GM12878 (cell line): Measurements from ENCODE around the gene USP4. TPM values are rescaled to one million over a fixed set of nuclear protein-coding genes. Genes with fewer than 3 reads are reported as not detected.

Experiments used
- ATAC-seq: fragments of 200-7000 bp; cut with Tn5 transposase; 3 replicates; pipeline ENCODE4 v1.9.1; 2020; ENCODE audit warnings: mild to moderate bottlenecking, moderate library complexity
- BruUV-seq: library from RNA; stranded (reverse); fragments of 400-500 nt; replicated peaks from 2 replicates; lab custom pipeline; 2021; lab: Mats Ljungman, UMichigan
- CTCF ChIA-PET: fragments of 300-600 bp; sonication (Branson Sonifier 250); formaldehyde crosslinking; extraction: SDS; loops from one replicate; lab custom pipeline; 2021; ENCODE audit warnings: inconsistent platforms; lab: Yijun Ruan, JAX
- POLR2A ChIA-PET: fragments of 350-600 bp; formaldehyde crosslinking; extraction: SDS; loops from one replicate; lab custom pipeline; 2021; ENCODE audit warnings: inconsistent platforms; lab: Charles Lee
- RAD21 ChIA-PET: fragments of 300-600 bp; sonication (Branson Sonifier 250); formaldehyde crosslinking; loops from one replicate; lab custom pipeline; 2023; ENCODE audit warnings: antibody characterized with exemption; ENCODE audit not compliant: unreplicated experiment; lab: Charles Lee
- SMC1A ChIA-PET: fragments of 300-600 bp; sonication (Branson Sonifier 250); formaldehyde crosslinking; loops from one replicate; lab custom pipeline; 2023; ENCODE audit not compliant: unreplicated experiment, uncharacterized antibody; lab: Charles Lee
- DNase-seq: peaks from one replicate; pipeline ENCODE4 v3.0.0-alpha.2; 2011; ENCODE audit warnings: low read depth, low spot score
- FAIRE-seq: peaks from 3 replicates; lab custom pipeline; 2011; peaks lifted over from hg19 to GRCh38; lab: Jason Lieb, UNC
- H2AFZ ChIP-seq: 2 replicates; pipeline ENCODE4 v1.6.0; 2011; ENCODE audit warnings: low read depth, low read length, control low read depth; ENCODE audit not compliant: control insufficient read depth
- H3K27ac ChIP-seq: 2 replicates; pipeline ENCODE4 v1.5.1; 2011; ENCODE audit warnings: control low read depth; ENCODE audit not compliant: control insufficient read depth, insufficient read depth
- H3K27me3 ChIP-seq, 2 experiments: replicated peaks in 1 of 2; 2 replicates each; pipeline versions ENCODE4 v1.6.0 to v1.6.1; 2011; ENCODE audit warnings: low read length in 1 of 2; ENCODE audit not compliant: control insufficient read depth in 2 of 2, insufficient read depth in 2 of 2
- H3K36me3 ChIP-seq, 2 experiments: 2 replicates each; pipeline ENCODE4 v1.5.1; 2011; ENCODE audit warnings: low read length in 1 of 2; ENCODE audit not compliant: control insufficient read depth in 2 of 2, insufficient read depth in 2 of 2
- H3K4me1 ChIP-seq: 2 replicates; pipeline ENCODE4 v1.6.1; 2011; ENCODE audit warnings: mild to moderate bottlenecking, low read length, moderate library complexity, mixed read lengths; ENCODE audit not compliant: control insufficient read depth, insufficient read depth
- H3K4me2 ChIP-seq: 2 replicates; pipeline ENCODE4 v1.6.0; 2011; ENCODE audit warnings: control low read depth; ENCODE audit not compliant: control insufficient read depth, insufficient read depth
- H3K4me3 ChIP-seq: fragments of 200-600 bp; sonication (generic); 2 replicates; pipeline ENCODE4 v1.5.1; 2016
- H3K79me2 ChIP-seq: 2 replicates; pipeline ENCODE4 v1.6.0; 2011; ENCODE audit warnings: low read length; ENCODE audit not compliant: control insufficient read depth, insufficient read depth
- H3K9ac ChIP-seq: 2 replicates; pipeline ENCODE4 v1.8.0; 2011; ENCODE audit warnings: low read length, control low read depth, mixed read lengths; ENCODE audit not compliant: control insufficient read depth, insufficient read depth
- H3K9me3 ChIP-seq: replicated peaks from 3 replicates; pipeline ENCODE4 v1.5.1; 2011; ENCODE audit warnings: mild to moderate bottlenecking, low read length; ENCODE audit not compliant: control insufficient read depth, insufficient read depth
- H4K20me1 ChIP-seq: 2 replicates; pipeline ENCODE4 v1.6.0; 2011; ENCODE audit not compliant: control insufficient read depth, insufficient read depth
- ASH2L ChIP-seq: fragments of 300-600, 200-600 bp; sonication (generic); IDR thresholded peaks from 2 replicates; pipeline ENCODE4 v1.6.1; 2017; ENCODE audit warnings: low read depth, mild to moderate bottlenecking, borderline replicate concordance
- ATF7 ChIP-seq: fragments of 450-650 bp; IDR thresholded peaks from 2 replicates; pipeline ENCODE4 v1.6.1; 2016; ENCODE audit warnings: low read depth, mild to moderate bottlenecking
- CREB1 ChIP-seq: IDR thresholded peaks from 2 replicates; pipeline ENCODE4 v1.6.1; 2012; ENCODE audit warnings: low read depth, mild to moderate bottlenecking, inconsistent platforms
- DPF2 ChIP-seq: fragments of 450-650 bp; IDR thresholded peaks from 2 replicates; pipeline ENCODE4 v1.6.1; 2017; ENCODE audit warnings: mild to moderate bottlenecking
- GATAD2B ChIP-seq: fragments of 450-650 bp; conservative IDR thresholded peaks from 2 replicates; pipeline ENCODE4 v1.6.1; 2017; ENCODE audit warnings: low read depth, mild to moderate bottlenecking, moderate library complexity
- KDM1A ChIP-seq: fragments of 200-600 bp; sonication (generic); IDR thresholded peaks from 2 replicates; pipeline ENCODE4 v1.6.1; 2016; ENCODE audit warnings: borderline replicate concordance
- MEF2B ChIP-seq: fragments of 450-650 bp; IDR thresholded peaks from 2 replicates; pipeline ENCODE4 v1.6.1; 2018; ENCODE audit warnings: mild to moderate bottlenecking, moderate library complexity; ENCODE audit not compliant: partially characterized antibody, poor library complexity, severe bottlenecking
- MLLT1 ChIP-seq: fragments of 450-650 bp; IDR thresholded peaks from 2 replicates; pipeline ENCODE4 v1.6.1; 2016; ENCODE audit warnings: mild to moderate bottlenecking
- MTA2 ChIP-seq: fragments of 450-650 bp; IDR thresholded peaks from 2 replicates; pipeline ENCODE4 v1.6.1; 2016; ENCODE audit warnings: low read depth, mild to moderate bottlenecking, moderate library complexity
- NFYA ChIP-seq: IDR thresholded peaks from 2 replicates; pipeline ENCODE4 v1.6.1; 2011; ENCODE audit warnings: low read depth, mild to moderate bottlenecking, low read length, improper control_type of control experiment, borderline replicate concordance
- PBX3 ChIP-seq: IDR thresholded peaks from 2 replicates; pipeline ENCODE4 v1.6.1; 2011; ENCODE audit warnings: mild to moderate bottlenecking, low read depth, low read length, moderate library complexity; ENCODE audit not compliant: insufficient replicate concordance
- PKNOX1 ChIP-seq: fragments of 450-650 bp; IDR thresholded peaks from 2 replicates; pipeline ENCODE4 v1.6.1; 2016; ENCODE audit warnings: mild to moderate bottlenecking
- POU2F2 ChIP-seq: IDR thresholded peaks from 3 replicates; pipeline ENCODE4 v1.6.1; 2011; ENCODE audit warnings: low read depth, mild to moderate bottlenecking, low read length, borderline replicate concordance
- RAD51 ChIP-seq: fragments of 450-650 bp; IDR thresholded peaks from 2 replicates; pipeline ENCODE4 v1.6.1; 2016; ENCODE audit warnings: moderate library complexity, mild to moderate bottlenecking, inconsistent platforms
- RELB ChIP-seq: fragments of 450-650 bp; IDR thresholded peaks from 2 replicates; pipeline ENCODE4 v1.6.1; 2017; ENCODE audit warnings: low read depth, mild to moderate bottlenecking, moderate library complexity
- TCF3 ChIP-seq: IDR thresholded peaks from 2 replicates; pipeline ENCODE4 v1.6.1; 2012; ENCODE audit warnings: low read depth, mild to moderate bottlenecking, low read length, borderline replicate concordance; ENCODE audit not compliant: insufficient read depth
- WRNIP1 ChIP-seq: IDR thresholded peaks from 2 replicates; pipeline ENCODE4 v1.6.1; 2011; ENCODE audit warnings: low read depth, low read length, improper control_type of control experiment, borderline replicate concordance
- WGBS: methylation state at CpG from one replicate; pipeline ENCODE4 v1.1.6; 2016; ENCODE audit warnings: low lambda C conversion rate; ENCODE audit not compliant: insufficient replicate concordance, insufficient coverage; ENCODE audit errors: missing lambda C conversion rate; 5-methylcytosine and 5-hydroxymethylcytosine counted together
- in situ Hi-C: fragments of 300-500 bp; cut with MboI; formaldehyde crosslinking; loops from 9 replicates; pipeline ENCODE4 v1.14.3; 2018; ENCODE audit warnings: mixed read lengths
- intact Hi-C: fragments of 100-400 bp; cut with micrococcal nuclease; formaldehyde crosslinking; loops from one replicate; pipeline ENCODE4 v1.14.2; 2022; ENCODE audit not compliant: unreplicated experiment
- polyA plus RNA-seq, 11 experiments: library from polyadenylated mRNA; depleted of rRNA in 4 of 11; unstranded in 6 of 11; stranded (reverse) in 5 of 11; fragments of >200 nt; fragmentation: Nextera tagmentation in 4 of 11; fragmentation: Illumina TruSeq in 1 of 11; extraction: Ambion mirVana in 4 of 11; extraction: Trizol in 1 of 11; gene quantifications; 1 replicate in 1 of 11; 2 replicates in 10 of 11; pipeline versions ENCODE4 v1.2.1 to v1.2.3, GENCODE V29; 2011 to 2016; ENCODE audit warnings: inconsistent platforms in 2 of 11, missing spikeins in 2 of 11, low read depth in 1 of 11
- total RNA-seq, 4 experiments: library from RNA; depleted of rRNA in 3 of 4; stranded (reverse); fragments of >200 nt in 3 of 4; fragmentation: Illumina TruSeq in 1 of 4; extraction: Trizol in 1 of 4; gene quantifications; 2 replicates each; pipeline versions ENCODE4 v1.2.1 to v1.2.3, GENCODE V29; 2013 to 2021

Gene USP4
- total and polyA plus RNA-seq, 10 of the 15 experiments (the other 5 are each of a cell fraction or from before 2014, with no cell fraction given), result 26.5 to 77.1 (median 66.0) TPM

- ATAC-seq (peak; percentile 49), DNase-seq (peak; percentile 34), FAIRE-seq (peak; percentile 31)
- in situ Hi-C loops, result no loop called here
- SMC1A ChIA-PET, result interaction anchor here (0.7 kb wide), 1 partner anchor 230 kb away, joined by 3 read pairs; no protein-coding TSS in a partner anchor
- H3K9ac ChIP-seq, result no peak overlapping the region
- CTCF ChIA-PET, result interaction anchor here (0.7 kb wide), 1 partner anchor 206 kb away, joined by 4 read pairs; no protein-coding TSS in a partner anchor
- RAD21 ChIA-PET, result interaction anchor here (0.8 kb wide), 1 partner anchor 67 kb away, joined by 3 read pairs; the partner anchor contains the start of gene KLHDC8B
- H3K9me3 ChIP-seq, result peaks cover 5% of the 10 kb centered on the region
- no peak overlapping the region for H3K27ac ChIP-seq
- no peaks in the 10 kb centered on the region for H4K20me1 ChIP-seq
- WGBS, result 43% methylated on average over 9 of the region's 9 CpGs
- intact Hi-C loops, result no loop called here
- H3K4me1 ChIP-seq, result no peaks in the 10 kb centered on the region
- peak overlapping the region; percentile 25 for H2AFZ ChIP-seq
- POLR2A ChIA-PET, result no interaction called here
- H3K79me2 ChIP-seq, result no peaks in the 10 kb centered on the region
- no peak overlapping the region for H3K4me3 ChIP-seq
- no TSS peak for BruUV-seq
- H3K4me2 ChIP-seq, result no peak overlapping the region
- H3K27me3 ChIP-seq, result no peaks in the 10 kb centered on the region
- no peaks in the 10 kb centered on the region for H3K36me3 ChIP-seq
- TF ChIP-seq POU2F2, result 0 out of 3 replicates have a peak, but pooled peaks have one; percentile 19
- TF ChIP-seq RELB, result peak; percentile 61; the same call in 1 of the 2 replicates
- TF ChIP-seq ASH2L, result peak; percentile 85; the same call in 1 of the 2 replicates
- peak; percentile 91 for TF ChIP-seq PKNOX1
- 0 out of 2 replicates have a peak, but pooled peaks have one; percentile 61 for TF ChIP-seq TCF3
- TF ChIP-seq KDM1A, result no peak
- TF ChIP-seq ATF7, result peak; percentile 60; the same call in 1 of the 2 replicates
- no peak for TF ChIP-seq DPF2
- peak; percentile 32; the same call in 1 of the 2 replicates for TF ChIP-seq RAD51
- TF ChIP-seq PBX3, result peak; percentile 83
- TF ChIP-seq MEF2B, result peak; percentile 21
- 0 out of 2 replicates have a peak, but pooled peaks have one; percentile 21 for TF ChIP-seq MLLT1
- TF ChIP-seq NFYA, result no peak
- TF ChIP-seq MTA2, result 0 out of 2 replicates have a peak, but pooled peaks have one; percentile 28
- TF ChIP-seq WRNIP1, result no peak
- no peak for TF ChIP-seq GATAD2B
- no peak for TF ChIP-seq CREB1
Observed at GRCh38 chr3:49238274-49239127, 101.4 kb downstream of the USP4 start.
